ENCODE data around the gene BRMS1. TPM values are rescaled to one million over a fixed set of nuclear protein-coding genes. Genes with fewer than 3 reads are reported as not detected.

Gene BRMS1
- total RNA-seq, 1 donor from 2014 or later: 56.9 TPM

- ChIA-PET CTCF (no interaction called here), POLR2A (interaction anchor here (0.6 kb wide), 1 partner anchor 31 kb away, joined by 3 read pairs; no protein-coding TSS in a partner anchor)
- Mint-ChIP-seq H3K4me1 (peaks cover 8% of the 10 kb centered on the region), H3K4me3 (no peak overlapping the region), H3K27me3 (no peaks in the 10 kb centered on the region), H3K36me3 (ENCODE audit: low read depth) (peaks cover 4% of the 10 kb centered on the region), H3K9me3 (no peaks in the 10 kb centered on the region), H3K27ac (no peak overlapping the region)
- DNase-seq (no peak), ATAC-seq (ENCODE audit: low read depth) (no peak)
- intact Hi-C loops (cut with micrococcal nuclease): no loop called here
- TF ChIP-seq CTCF (IDR thresholded peaks at IDR 0.05): no peak
Measured at GRCh38 chr11:66366844-66367477, 22.1 kb upstream of the BRMS1 start.

GRCh38 chr11:66365711-66366619 is 21.1 kb upstream of the BRMS1 start:
- ChIA-PET POLR2A (interaction anchor here (0.6 kb wide), 2 partner anchors 12 to 30 kb away, joined by 3 to 7 read pairs; no protein-coding TSS in a partner anchor), CTCF (no interaction called here)
- intact Hi-C loops (cut with micrococcal nuclease): no loop called here
- H3K4me1 Mint-ChIP-seq: peaks cover 8% of the 10 kb centered on the region
- no peak overlapping the region for H3K4me3 Mint-ChIP-seq
- peaks cover 4% of the 10 kb centered on the region for H3K36me3 Mint-ChIP-seq (ENCODE audit: low read depth)
- no peak for TF ChIP-seq CTCF (IDR thresholded peaks at IDR 0.05)
- ATAC-seq (ENCODE audit: low read depth) (no peak), DNase-seq (no peak)
- H3K9me3 Mint-ChIP-seq: no peaks in the 10 kb centered on the region
- H3K27ac Mint-ChIP-seq: no peak overlapping the region
- H3K27me3 Mint-ChIP-seq: no peaks in the 10 kb centered on the region

- H3K27me3 Mint-ChIP-seq: no peaks in the 10 kb centered on the region
- DNase-seq (no peak), ATAC-seq (ENCODE audit: low read depth) (no peak)
- ChIA-PET POLR2A (interaction anchor here (0.6 kb wide), 1 partner anchor 11 kb away, joined by 7 read pairs; no protein-coding TSS in a partner anchor), CTCF (no interaction called here)
- intact Hi-C loops (cut with micrococcal nuclease): no loop called here
- no peak overlapping the region for H3K27ac Mint-ChIP-seq
- H3K9me3 Mint-ChIP-seq: no peaks in the 10 kb centered on the region
- no peak for TF ChIP-seq CTCF (IDR thresholded peaks at IDR 0.05)
- peaks cover 4% of the 10 kb centered on the region for H3K4me1 Mint-ChIP-seq
- H3K36me3 Mint-ChIP-seq (ENCODE audit: low read depth): peaks cover 4% of the 10 kb centered on the region
- H3K4me3 Mint-ChIP-seq: no peak overlapping the region
Measured at GRCh38 chr11:66365166-66365565, 20.3 kb upstream of the BRMS1 start.

GRCh38 chr11:66363805-66364535 is 19.1 kb upstream of the BRMS1 start:
- ATAC-seq (ENCODE audit: low read depth) (peak; percentile 64), DNase-seq (peak; percentile 45)
- no peak overlapping the region for H3K27ac Mint-ChIP-seq
- TF ChIP-seq CTCF (IDR thresholded peaks at IDR 0.05): no peak
- no peaks in the 10 kb centered on the region for H3K9me3 Mint-ChIP-seq
- H3K4me1 Mint-ChIP-seq: no peaks in the 10 kb centered on the region
- intact Hi-C loops (cut with micrococcal nuclease): no loop called here
- ChIA-PET CTCF (interaction anchor here (0.6 to 2.2 kb wide), 4 partner anchors 22 to 285 kb away, joined by 3 to 10 read pairs (median 4); no protein-coding TSS in a partner anchor), POLR2A (interaction anchor here (0.6 to 2.1 kb wide), 3 partner anchors 8 to 22 kb away, joined by 3 to 8 read pairs (median 4); partner anchors contain the start of gene SLC29A2)
- H3K27me3 Mint-ChIP-seq: no peaks in the 10 kb centered on the region
- H3K4me3 Mint-ChIP-seq: no peak overlapping the region
- H3K36me3 Mint-ChIP-seq (ENCODE audit: low read depth): peaks cover 1% of the 10 kb centered on the region
